ENCODE measurements around the gene AP3S2.
A peak's percentile ranks its signal among the peaks of the same experiment; 100 is the strongest.
"Not testable (repeated sequence)": the region's sequence is repeated elsewhere in the genome, so short reads cannot be mapped to it uniquely, and the experiment has no call there.

AP3S2 gene

DNA sequence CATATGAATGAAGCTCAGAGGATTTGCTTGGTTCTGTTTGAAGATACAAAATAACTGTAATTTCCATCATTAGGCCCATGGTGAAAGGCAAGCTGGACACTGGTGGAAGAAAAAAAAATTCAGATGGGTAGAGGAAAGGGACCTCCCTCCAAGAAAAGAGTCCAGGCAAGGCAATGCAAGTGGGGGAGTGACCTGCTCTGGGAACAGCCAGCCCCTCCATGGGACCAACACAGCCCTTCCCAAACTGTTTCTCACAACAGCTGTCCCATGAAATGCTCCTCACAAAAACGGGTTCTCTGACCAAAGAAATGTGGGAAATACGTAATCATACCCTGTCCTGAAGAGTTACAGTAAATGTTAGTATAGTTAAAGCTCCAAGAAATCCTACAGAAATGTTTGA, 4.4 kb upstream of the AP3S2 start:
- FAIRE-seq, result no peak
- no peak for TF ChIP-seq POLR2A (IDR thresholded peaks at IDR 0.05; ENCODE audit: low read depth, low read length)
- DNase-seq (ENCODE audit: insufficient read length, low spot score), result no peak

DNA sequence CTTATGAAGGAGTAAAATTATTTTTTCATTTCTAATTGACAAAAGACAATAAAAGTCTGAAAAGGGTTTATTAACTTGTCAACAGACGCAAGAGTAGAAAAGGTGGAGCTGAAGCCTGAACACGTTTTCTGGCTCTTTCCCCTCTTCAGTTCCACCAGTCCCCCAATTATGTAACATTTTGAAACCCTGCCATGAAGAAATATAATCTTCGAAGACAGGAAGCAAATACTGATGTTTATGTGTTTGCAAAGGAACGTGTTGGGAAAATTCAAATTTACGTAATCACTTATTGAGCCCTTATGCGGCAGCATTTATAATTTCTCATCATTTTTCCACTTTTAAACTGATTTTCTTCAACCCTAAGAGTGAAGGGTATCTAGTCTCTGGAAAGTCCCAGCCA, 767 bp downstream of the AP3S2 start:
- no peak for TF ChIP-seq POLR2A (IDR thresholded peaks at IDR 0.05; ENCODE audit: low read depth, low read length)
- DNase-seq (ENCODE audit: insufficient read length, low spot score) (no peak), FAIRE-seq (no peak)

GRCh38 chr15:89888214-89888804, 5.5 kb downstream of the AP3S2 start:
- peak; percentile 6 for FAIRE-seq
- no peak for DNase-seq (ENCODE audit: insufficient read length, low spot score)
- TF ChIP-seq POLR2A (IDR thresholded peaks at IDR 0.05; ENCODE audit: low read depth, low read length), result no peak

GRCh38 chr15:89885611-89886010, 8.2 kb downstream of the AP3S2 start:
- DNase-seq (ENCODE audit: insufficient read length, low spot score), result no peak
- no peak for FAIRE-seq
- no peak for TF ChIP-seq POLR2A (IDR thresholded peaks at IDR 0.05; ENCODE audit: low read depth, low read length)

DNA sequence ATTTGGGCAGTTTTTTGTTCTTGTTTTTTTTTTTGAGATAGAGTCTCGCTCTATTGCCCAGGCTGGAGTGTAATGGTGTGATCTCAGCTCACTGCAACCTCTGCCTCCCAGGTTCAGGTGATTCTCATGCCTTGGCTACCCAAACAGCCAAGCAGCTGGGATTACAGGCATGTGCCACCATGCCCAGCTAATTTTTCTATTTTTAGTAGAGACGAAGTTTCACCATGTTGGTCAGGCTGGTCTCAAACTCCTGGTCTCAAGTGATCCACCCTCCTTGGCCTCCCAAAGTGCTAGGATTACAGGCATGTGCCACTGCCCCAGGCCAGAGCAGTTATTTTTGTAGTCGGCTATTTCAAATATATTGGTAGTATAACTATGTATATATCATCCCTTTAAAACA, 8.6 kb downstream of the AP3S2 start:
- not testable (repeated sequence) for DNase-seq (ENCODE audit: insufficient read length, low spot score); FAIRE-seq

GRCh38 chr15:89883518-89883917, 10.3 kb downstream of the AP3S2 start:
- FAIRE-seq, result no peak
- no peak for TF ChIP-seq POLR2A (IDR thresholded peaks at IDR 0.05; ENCODE audit: low read depth, low read length)
- DNase-seq (ENCODE audit: insufficient read length, low spot score), result no peak

DNA sequence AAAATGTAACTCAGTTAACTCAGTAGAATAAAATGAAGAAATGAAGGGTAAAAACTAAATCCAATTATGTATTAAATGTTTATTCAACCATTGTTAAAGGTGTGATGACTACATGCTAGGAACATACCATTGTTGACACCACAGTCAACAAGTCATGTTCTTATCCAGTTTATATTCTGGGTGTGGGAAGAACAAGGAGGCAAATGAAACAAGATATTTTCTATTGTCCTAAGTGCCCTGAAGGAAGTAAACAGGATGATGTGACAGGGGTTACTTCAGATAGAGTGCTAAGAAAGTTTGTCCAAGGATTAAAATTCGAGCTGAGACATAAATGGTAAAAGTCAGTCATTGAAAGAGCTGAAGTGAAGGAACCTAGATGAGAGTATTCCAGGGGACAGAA, 13.1 kb downstream of the AP3S2 start:
- no peak for DNase-seq (ENCODE audit: insufficient read length, low spot score)

GRCh38 chr15:89878323-89878722, 15.5 kb downstream of the AP3S2 start:
- FAIRE-seq (no peak), DNase-seq (ENCODE audit: insufficient read length, low spot score) (no peak)

More for the DNA sequence above, 13.1 kb downstream of the AP3S2 start:
- TF ChIP-seq POLR2A (IDR thresholded peaks at IDR 0.05; ENCODE audit: low read depth, low read length), result no peak
- FAIRE-seq, result no peak

GRCh38 chr15:89877083-89877425, 16.7 kb downstream of the AP3S2 start:
- FAIRE-seq, result no peak
- no peak for TF ChIP-seq POLR2A (IDR thresholded peaks at IDR 0.05; ENCODE audit: low read depth, low read length)
- no peak for DNase-seq (ENCODE audit: insufficient read length, low spot score)

More at GRCh38 chr15:89878323-89878722, 15.5 kb downstream of the AP3S2 start:
- TF ChIP-seq POLR2A (IDR thresholded peaks at IDR 0.05; ENCODE audit: low read depth, low read length), result no peak

DNA sequence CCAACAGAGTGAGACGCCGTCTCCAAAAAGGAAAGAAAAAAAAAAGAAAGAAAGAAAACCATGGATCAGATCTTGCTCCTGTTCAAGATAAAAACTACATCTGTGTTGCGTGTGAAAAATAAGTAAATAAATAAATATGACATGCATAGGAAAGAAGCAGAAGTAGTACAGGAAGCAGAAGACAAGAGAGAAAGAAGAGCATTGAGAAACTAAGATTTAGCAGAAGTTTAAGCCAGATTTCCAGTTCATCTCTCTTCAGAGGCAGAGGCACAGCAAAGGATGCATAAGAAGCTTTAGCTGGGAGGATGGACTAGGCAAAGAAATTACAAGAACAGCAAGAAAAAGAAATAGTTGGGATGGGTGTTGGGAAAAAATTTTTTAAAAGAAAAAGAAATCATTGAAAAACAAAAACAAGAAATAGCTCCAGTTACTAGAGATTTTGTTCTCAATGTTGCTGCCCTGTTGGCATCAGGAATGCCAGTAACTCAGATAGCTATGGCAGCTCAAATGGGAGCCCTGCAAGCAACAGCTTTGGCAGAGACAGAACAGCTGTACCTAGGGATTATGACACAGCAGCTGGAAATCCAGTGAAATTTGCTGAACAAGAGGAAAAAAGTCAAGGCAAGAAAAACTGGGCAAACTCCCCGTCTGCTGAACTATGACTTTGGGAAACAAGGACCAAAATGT, 17.3 kb downstream of the AP3S2 start:
- TF ChIP-seq POLR2A (IDR thresholded peaks at IDR 0.05; ENCODE audit: low read depth, low read length), result no peak
- DNase-seq (ENCODE audit: insufficient read length, low spot score) (no peak), FAIRE-seq (no peak)

DNA sequence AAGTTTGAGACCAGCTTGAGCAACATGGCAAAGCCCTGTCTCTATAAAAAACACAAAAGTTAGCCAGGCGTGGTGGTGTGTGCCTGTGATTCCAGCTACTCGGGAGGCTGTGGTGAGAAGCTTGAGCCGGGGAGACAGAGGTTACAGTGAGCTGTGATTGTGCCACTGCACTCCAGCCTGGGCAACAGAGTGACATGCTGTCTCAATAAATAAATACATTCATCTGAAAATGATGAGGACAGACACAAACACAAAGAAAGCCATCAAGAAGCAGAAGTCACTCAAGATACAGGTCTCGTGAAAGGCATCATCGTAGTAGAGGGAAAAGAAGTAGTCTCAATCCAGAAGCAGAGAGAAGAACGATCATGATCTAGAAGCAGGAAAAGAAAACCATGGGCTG, 18.1 kb downstream of the AP3S2 start:
- DNase-seq (ENCODE audit: insufficient read length, low spot score) (no peak), FAIRE-seq (no peak)
- no peak for TF ChIP-seq POLR2A (IDR thresholded peaks at IDR 0.05; ENCODE audit: low read depth, low read length)

- FAIRE-seq (peak; percentile 30), DNase-seq (ENCODE audit: insufficient read length, low spot score) (peak; percentile 56)
- TF ChIP-seq POLR2A (IDR thresholded peaks at IDR 0.05; ENCODE audit: low read depth, low read length), result no peak
These were observed 18.7 kb downstream of the AP3S2 start for GRCh38 chr15:89874926-89875564.

DNA sequence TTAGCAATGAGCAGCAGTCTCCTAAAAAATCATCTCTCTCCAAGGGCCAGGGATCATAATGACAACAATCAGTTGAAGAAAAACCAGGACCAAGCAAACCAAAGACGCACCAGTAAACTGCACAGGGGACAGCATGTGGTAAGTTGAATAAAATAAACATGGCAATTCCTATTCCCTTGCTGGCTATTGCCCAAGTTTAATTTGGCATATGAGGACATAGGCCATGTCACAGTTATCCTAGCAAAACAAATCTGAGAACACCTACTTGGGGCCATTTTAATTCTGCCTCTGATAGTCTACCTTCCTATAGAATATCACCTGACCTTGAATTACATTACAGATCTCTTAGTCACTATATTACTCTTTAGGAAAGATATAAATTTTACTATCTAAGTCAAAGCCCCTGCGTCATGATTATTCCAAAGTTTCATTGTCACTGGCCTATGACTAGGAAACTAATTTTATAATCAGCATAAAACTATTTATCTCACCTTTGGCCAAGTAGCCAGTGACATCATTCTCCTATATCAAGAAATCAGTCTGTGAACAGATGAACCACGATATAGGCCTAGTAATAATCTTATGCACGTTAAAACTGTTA, 23.0 kb downstream of the AP3S2 start:
- TF ChIP-seq POLR2A (IDR thresholded peaks at IDR 0.05; ENCODE audit: low read depth, low read length), result no peak
- FAIRE-seq, result no peak

GRCh38 chr15:89870006-89870405, 23.8 kb downstream of the AP3S2 start:
- DNase-seq (ENCODE audit: insufficient read length, low spot score) (no peak), FAIRE-seq (no peak)
- no peak for TF ChIP-seq POLR2A (IDR thresholded peaks at IDR 0.05; ENCODE audit: low read depth, low read length)

More for the DNA sequence above, 23.0 kb downstream of the AP3S2 start:
- DNase-seq (ENCODE audit: insufficient read length, low spot score), result no peak

DNA sequence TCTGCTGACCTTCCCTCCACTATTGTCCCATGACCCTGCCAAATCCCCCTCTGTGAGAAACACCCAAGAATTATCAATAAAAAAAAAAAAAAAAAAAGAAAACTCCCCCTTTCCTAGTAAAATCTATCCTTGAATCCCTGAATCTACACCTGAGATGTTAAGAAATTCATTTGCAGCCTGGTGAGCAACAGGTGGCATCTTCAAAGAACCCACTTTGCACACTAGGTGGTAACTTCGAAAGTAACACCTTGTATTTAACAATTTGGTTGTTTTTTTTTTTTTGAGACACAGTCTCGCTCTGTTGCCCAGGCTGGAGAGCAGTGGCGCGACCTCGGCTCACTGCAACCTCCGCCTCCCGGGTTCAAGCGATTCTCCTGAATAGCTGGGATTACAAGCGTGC, 24.3 kb downstream of the AP3S2 start:
- not testable (repeated sequence) for DNase-seq (ENCODE audit: insufficient read length, low spot score); FAIRE-seq

All from H54 (cell line).